ENCODE data around the gene ELANE.

DNA sequence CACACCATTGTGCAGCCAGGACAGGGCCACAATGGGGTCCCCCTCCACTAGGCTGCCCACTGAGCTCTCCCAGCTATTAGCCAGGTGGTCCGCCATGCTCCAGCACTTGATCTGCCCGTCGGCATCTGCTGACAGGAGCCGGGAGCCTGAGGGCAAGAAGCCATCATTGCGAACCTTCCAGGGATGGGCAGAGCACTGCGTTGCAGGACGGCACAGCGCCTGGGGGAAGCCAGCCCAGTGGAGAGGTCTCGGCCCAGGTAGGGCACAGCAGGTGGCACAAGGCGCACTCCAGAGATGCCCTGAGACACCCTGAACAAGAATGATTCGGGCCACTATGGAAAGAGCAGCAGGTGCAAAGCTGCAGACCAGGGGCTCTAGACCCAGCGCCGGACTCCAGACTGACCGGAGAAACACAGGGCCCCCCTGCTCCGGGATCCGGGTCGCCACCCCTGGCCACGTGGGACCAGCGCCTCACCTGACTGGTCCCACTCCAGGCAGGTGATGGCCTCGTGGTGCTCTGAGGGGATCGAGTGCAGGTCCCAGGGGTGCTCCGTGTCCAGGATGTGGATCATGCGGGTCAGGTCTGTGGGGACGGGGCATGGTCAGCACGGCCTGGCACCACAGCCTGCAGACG lies 37.7 kb downstream of the ELANE start:
- TF ChIP-seq, protein P1, sequence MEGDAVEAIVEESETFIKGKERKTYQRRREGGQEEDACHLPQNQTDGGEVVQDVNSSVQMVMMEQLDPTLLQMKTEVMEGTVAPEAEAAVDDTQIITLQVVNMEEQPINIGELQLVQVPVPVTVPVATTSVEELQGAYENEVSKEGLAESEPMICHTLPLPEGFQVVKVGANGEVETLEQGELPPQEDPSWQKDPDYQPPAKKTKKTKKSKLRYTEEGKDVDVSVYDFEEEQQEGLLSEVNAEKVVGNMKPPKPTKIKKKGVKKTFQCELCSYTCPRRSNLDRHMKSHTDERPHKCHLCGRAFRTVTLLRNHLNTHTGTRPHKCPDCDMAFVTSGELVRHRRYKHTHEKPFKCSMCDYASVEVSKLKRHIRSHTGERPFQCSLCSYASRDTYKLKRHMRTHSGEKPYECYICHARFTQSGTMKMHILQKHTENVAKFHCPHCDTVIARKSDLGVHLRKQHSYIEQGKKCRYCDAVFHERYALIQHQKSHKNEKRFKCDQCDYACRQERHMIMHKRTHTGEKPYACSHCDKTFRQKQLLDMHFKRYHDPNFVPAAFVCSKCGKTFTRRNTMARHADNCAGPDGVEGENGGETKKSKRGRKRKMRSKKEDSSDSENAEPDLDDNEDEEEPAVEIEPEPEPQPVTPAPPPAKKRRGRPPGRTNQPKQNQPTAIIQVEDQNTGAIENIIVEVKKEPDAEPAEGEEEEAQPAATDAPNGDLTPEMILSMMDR (IDR thresholded peaks at IDR 0.05) = no peak
- no peak for TF ChIP-seq POLR2A (IDR thresholded peaks at IDR 0.05)
